ENCODE results near the gene NDST1.

DNA sequence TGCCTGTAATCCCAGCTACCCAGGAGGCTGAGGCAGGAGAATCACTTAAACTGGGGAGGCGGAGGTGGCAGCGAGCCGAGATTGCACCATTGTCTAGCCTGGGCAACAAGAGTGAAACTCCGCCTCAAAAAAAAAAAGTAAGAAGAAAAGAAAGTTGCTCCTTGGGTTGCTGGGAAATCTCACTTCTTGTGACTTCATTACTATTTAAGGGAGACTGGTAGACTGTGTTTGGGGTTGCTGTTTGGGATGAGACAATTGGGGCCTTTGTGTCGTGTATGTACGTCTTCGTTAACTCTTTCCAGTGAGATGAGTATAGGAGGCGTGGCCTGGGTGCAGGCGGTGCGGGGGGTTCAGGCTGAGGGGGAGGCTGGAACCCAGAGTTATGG is 11.6 kb downstream of the NDST1 start:
- TF ChIP-seq, protein P1, sequence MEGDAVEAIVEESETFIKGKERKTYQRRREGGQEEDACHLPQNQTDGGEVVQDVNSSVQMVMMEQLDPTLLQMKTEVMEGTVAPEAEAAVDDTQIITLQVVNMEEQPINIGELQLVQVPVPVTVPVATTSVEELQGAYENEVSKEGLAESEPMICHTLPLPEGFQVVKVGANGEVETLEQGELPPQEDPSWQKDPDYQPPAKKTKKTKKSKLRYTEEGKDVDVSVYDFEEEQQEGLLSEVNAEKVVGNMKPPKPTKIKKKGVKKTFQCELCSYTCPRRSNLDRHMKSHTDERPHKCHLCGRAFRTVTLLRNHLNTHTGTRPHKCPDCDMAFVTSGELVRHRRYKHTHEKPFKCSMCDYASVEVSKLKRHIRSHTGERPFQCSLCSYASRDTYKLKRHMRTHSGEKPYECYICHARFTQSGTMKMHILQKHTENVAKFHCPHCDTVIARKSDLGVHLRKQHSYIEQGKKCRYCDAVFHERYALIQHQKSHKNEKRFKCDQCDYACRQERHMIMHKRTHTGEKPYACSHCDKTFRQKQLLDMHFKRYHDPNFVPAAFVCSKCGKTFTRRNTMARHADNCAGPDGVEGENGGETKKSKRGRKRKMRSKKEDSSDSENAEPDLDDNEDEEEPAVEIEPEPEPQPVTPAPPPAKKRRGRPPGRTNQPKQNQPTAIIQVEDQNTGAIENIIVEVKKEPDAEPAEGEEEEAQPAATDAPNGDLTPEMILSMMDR (IDR thresholded peaks at IDR 0.05; ENCODE audit: borderline replicate concordance, extremely low read depth, low read length, poor library complexity, severe bottlenecking), result no peak
- no peak for TF ChIP-seq EZH2 (IDR thresholded peaks at IDR 0.05; ENCODE audit: borderline replicate concordance, low read depth, low read length, severe bottlenecking)
